Progenitor cell of endocrine pancreas (in vitro differentiated cells): ENCODE data around the gene CHRNA5. TPM values are rescaled to one million over a fixed set of nuclear protein-coding genes. Genes with fewer than 3 reads are reported as not detected.

Source experiments
- DNase-seq: peaks from one replicate; pipeline ENCODE4 v3.0.0; 2021; ENCODE audit warnings: low spot score; ENCODE audit not compliant: unreplicated experiment
- H3K27ac Mint-ChIP-seq: 2 replicates; pipeline ENCODE4 v1.8.0; 2021; ENCODE audit warnings: mild to moderate bottlenecking, moderate library complexity, mixed read lengths
- H3K27me3 Mint-ChIP-seq: 2 replicates; pipeline ENCODE4 v1.8.0; 2021; ENCODE audit warnings: mixed read lengths
- H3K36me3 Mint-ChIP-seq: 2 replicates; pipeline ENCODE4 v1.8.0; 2022; ENCODE audit warnings: mixed read lengths; ENCODE audit not compliant: insufficient read depth
- H3K4me1 Mint-ChIP-seq: 2 replicates; pipeline ENCODE4 v1.8.0; 2021; ENCODE audit warnings: low read depth, mixed read lengths
- H3K4me3 Mint-ChIP-seq: 2 replicates; pipeline ENCODE4 v1.8.0; 2021; ENCODE audit warnings: low read depth, mild to moderate bottlenecking, moderate library complexity, mixed read lengths
- H3K9me3 Mint-ChIP-seq: 2 replicates; pipeline ENCODE4 v1.8.0; 2021; ENCODE audit warnings: low read depth, mixed read lengths
- total RNA-seq: library from RNA; stranded (reverse); gene quantifications from 2 replicates; pipeline ENCODE4 v1.2.1, GENCODE V29; 2021
- TF ChIP-seq, protein P1 (sequence below): fragments of 200-600 bp; sonication (generic); IDR thresholded peaks from one replicate; pipeline ENCODE4 v1.5.0; 2021; ENCODE audit warnings: antibody characterized with exemption, mild to moderate bottlenecking; ENCODE audit not compliant: unreplicated experiment

Gene CHRNA5
- total RNA-seq, 1 donor from 2014 or later = 8.0 TPM

DNA sequence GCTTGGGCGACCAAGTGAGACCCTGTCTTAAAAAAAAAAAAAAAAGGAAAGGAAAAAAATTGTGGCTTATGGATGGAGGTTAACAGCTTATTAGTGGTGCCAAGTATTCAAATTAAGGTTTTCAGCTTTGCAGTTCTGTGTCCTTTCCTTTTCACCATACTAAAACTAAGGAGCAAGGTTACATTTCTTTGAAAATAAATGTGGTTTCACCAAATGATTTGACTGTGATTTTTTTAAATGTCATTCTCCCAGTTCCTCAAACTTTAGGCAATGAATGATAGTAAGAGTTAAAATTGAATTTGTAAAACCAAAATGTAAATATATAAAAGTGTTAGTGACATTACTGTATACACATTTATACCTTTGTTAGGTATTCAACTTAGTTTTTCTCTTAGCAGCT lies 9.6 kb downstream of the CHRNA5 start:
- no peak for DNase-seq
- no peak overlapping the region for H3K27ac Mint-ChIP-seq
- no peak overlapping the region for H3K4me3 Mint-ChIP-seq
- no peaks in the 10 kb centered on the region for H3K4me1 Mint-ChIP-seq
- H3K36me3 Mint-ChIP-seq = no peaks in the 10 kb centered on the region
- TF ChIP-seq, protein P1, sequence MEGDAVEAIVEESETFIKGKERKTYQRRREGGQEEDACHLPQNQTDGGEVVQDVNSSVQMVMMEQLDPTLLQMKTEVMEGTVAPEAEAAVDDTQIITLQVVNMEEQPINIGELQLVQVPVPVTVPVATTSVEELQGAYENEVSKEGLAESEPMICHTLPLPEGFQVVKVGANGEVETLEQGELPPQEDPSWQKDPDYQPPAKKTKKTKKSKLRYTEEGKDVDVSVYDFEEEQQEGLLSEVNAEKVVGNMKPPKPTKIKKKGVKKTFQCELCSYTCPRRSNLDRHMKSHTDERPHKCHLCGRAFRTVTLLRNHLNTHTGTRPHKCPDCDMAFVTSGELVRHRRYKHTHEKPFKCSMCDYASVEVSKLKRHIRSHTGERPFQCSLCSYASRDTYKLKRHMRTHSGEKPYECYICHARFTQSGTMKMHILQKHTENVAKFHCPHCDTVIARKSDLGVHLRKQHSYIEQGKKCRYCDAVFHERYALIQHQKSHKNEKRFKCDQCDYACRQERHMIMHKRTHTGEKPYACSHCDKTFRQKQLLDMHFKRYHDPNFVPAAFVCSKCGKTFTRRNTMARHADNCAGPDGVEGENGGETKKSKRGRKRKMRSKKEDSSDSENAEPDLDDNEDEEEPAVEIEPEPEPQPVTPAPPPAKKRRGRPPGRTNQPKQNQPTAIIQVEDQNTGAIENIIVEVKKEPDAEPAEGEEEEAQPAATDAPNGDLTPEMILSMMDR = no peak
- H3K27me3 Mint-ChIP-seq = no peaks in the 10 kb centered on the region
- no peaks in the 10 kb centered on the region for H3K9me3 Mint-ChIP-seq

DNA sequence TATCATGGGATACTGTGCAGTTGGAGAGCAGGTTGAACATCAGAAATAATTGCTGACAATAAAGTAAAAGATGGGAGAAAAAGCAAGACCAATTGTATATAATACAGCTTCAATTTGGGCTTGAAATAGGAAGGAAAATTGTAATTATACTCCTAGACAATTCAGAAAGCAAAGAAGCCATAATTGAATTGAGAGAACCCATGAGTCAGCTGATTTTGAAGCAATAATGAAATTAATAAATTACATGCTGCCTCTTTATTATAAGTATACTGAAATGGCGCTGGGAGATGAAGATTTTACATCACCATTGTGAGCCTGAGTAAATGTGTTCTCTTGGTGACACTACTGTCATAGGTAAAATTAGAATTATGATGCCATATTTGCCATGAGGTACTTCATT lies 32.3 kb downstream of the CHRNA5 start:
- no peak overlapping the region for H3K27ac Mint-ChIP-seq
- no peaks in the 10 kb centered on the region for H3K27me3 Mint-ChIP-seq
- no peaks in the 10 kb centered on the region for H3K9me3 Mint-ChIP-seq
- TF ChIP-seq, protein P1 = no peak
- no peak overlapping the region for H3K4me3 Mint-ChIP-seq
- H3K36me3 Mint-ChIP-seq = no peaks in the 10 kb centered on the region
- DNase-seq = no peak
- H3K4me1 Mint-ChIP-seq = no peaks in the 10 kb centered on the region

DNA sequence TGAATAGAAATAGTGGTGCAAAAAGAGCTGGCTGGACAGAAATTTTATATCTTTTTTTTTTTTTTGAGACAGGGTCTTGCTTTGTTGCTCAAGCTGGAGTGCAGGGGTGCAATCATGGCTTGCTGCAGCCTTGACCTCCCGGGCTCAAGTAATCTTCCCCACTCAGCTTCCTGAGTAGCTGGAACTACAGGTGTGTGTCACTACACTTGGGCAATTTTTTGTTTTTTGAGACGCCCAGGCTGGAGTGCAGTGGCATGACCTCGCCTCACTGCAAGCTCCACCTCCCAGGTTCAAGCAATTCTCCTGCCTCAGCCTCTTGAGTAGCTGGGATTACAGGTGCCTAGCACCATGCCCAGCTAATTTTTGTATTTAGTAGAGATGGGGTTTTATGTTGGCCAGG lies 33.0 kb downstream of the CHRNA5 start:
- no peak overlapping the region for H3K27ac Mint-ChIP-seq
- no peak for DNase-seq
- H3K4me3 Mint-ChIP-seq = no peak overlapping the region
- H3K36me3 Mint-ChIP-seq = no peaks in the 10 kb centered on the region
- H3K27me3 Mint-ChIP-seq = no peaks in the 10 kb centered on the region
- H3K9me3 Mint-ChIP-seq = no peaks in the 10 kb centered on the region
- H3K4me1 Mint-ChIP-seq = no peaks in the 10 kb centered on the region
- TF ChIP-seq, protein P1 = no peak

DNA sequence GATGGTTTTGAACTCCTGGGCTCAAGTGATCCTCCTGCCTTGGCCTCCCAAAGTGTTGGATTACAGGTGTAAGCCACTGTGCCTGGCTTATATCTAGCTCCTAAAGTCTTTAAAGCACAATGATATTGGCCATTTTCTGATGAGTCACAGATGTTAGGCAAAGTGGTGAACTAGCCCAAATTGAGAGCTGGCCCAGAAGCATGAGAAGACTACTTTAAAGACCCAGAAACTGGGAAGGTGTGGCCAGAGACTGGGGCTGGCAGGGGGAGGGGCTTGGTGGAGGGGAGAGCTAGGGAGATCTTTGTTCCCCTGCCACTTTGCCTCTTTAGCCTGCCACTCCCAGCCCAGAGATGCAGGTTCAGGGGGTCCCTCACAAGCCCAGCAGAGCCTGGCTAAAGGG lies 33.9 kb downstream of the CHRNA5 start:
- H3K27me3 Mint-ChIP-seq = no peaks in the 10 kb centered on the region
- no peaks in the 10 kb centered on the region for H3K36me3 Mint-ChIP-seq
- no peaks in the 10 kb centered on the region for H3K9me3 Mint-ChIP-seq
- no peak for DNase-seq
- H3K4me1 Mint-ChIP-seq = no peaks in the 10 kb centered on the region
- TF ChIP-seq, protein P1 = no peak
- H3K27ac Mint-ChIP-seq = no peak overlapping the region
- H3K4me3 Mint-ChIP-seq = no peak overlapping the region

DNA sequence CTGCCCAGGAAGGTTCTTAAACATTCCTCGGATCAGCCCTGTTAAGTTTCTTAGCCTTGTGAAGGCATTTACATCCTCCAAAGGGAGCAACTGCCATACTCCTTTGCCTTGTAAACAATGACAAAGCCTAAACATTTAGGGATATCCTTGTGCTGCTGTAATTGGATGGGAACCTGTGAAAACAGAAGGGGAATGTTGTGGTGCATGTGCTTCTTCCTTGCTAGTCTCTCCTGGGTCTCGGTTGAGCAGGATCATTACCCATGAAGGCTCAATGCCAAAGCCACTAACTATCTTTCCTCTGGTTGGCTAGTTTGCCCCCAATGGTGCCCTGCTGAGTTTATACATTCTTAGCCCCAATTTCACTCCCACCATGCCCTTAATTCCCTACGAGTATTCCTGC lies 38.1 kb downstream of the CHRNA5 start:
- DNase-seq = no peak
- Mint-ChIP-seq H3K36me3 (no peaks in the 10 kb centered on the region), H3K4me1 (no peaks in the 10 kb centered on the region), H3K27ac (no peak overlapping the region), H3K4me3 (no peak overlapping the region), H3K9me3 (no peaks in the 10 kb centered on the region), H3K27me3 (peaks cover 5% of the 10 kb centered on the region)
- TF ChIP-seq, protein P1 = no peak
